ENCODE measurements around the gene ODF2. TPM values are rescaled to one million over a fixed set of nuclear protein-coding genes. Genes with fewer than 3 reads are reported as not detected.

The ODF2 gene
- total and polyA plus RNA-seq, 4 donors, result 13.4 to 34.4 (median 26.3) TPM

DNA sequence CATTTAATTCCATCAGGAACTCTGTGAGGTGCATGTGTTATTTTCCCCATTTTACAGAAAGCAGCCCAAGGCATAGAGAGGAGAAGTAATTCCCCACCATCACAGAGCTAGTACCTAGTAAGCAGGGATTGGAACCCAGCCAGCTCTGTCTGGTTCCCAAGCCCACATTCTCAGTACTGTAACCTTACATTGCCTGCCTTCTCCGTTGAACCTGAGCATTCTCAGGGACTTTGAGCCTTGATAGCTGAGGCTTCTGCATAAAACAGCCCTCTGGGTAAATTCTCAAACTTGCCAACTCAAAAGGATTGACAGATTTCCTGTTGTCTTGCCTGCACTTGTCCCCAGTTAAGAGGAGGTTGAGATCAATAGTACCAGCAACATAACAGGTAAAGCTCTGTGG is 39.5 kb downstream of the ODF2 start:
- 24 to 69% methylated on average over 1 of the region's 1 CpG for WGBS, 2 donors
- no peaks in the 10 kb centered on the region for H3K9me3 ChIP-seq (ENCODE audit: control insufficient read depth in 4 of 4, insufficient read depth in 3 of 4, low read length in 3 of 4)
- no peaks in the 10 kb centered on the region for H3K27me3 ChIP-seq (ENCODE audit: control insufficient read depth in 3 of 3, insufficient read depth in 3 of 3, low read length in 2 of 3)
- no peak overlapping the region for H3K27ac ChIP-seq (ENCODE audit: low read depth in 1 of 2, low read length in 1 of 2)
- H3K9ac ChIP-seq (ENCODE audit: insufficient read depth in 1 of 2, low read length in 2 of 2), result no peak overlapping the region
- TF ChIP-seq, protein P1, sequence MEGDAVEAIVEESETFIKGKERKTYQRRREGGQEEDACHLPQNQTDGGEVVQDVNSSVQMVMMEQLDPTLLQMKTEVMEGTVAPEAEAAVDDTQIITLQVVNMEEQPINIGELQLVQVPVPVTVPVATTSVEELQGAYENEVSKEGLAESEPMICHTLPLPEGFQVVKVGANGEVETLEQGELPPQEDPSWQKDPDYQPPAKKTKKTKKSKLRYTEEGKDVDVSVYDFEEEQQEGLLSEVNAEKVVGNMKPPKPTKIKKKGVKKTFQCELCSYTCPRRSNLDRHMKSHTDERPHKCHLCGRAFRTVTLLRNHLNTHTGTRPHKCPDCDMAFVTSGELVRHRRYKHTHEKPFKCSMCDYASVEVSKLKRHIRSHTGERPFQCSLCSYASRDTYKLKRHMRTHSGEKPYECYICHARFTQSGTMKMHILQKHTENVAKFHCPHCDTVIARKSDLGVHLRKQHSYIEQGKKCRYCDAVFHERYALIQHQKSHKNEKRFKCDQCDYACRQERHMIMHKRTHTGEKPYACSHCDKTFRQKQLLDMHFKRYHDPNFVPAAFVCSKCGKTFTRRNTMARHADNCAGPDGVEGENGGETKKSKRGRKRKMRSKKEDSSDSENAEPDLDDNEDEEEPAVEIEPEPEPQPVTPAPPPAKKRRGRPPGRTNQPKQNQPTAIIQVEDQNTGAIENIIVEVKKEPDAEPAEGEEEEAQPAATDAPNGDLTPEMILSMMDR (IDR thresholded peaks at IDR 0.05; ENCODE audit: control extremely low read depth, extremely low read depth), result no peak
- H3K36me3 ChIP-seq (ENCODE audit: control insufficient read depth in 4 of 4, insufficient read depth in 4 of 4, low read length in 4 of 4), result peaks cover 14 to 50% (median 46%) of the 10 kb centered on the region in 4 donors
- no peak for ATAC-seq (ENCODE audit: insufficient read depth, low FRiP score)
- peaks cover 0 to 10% (median 2%) of the 10 kb centered on the region in 5 donors for H3K4me1 ChIP-seq (ENCODE audit: control insufficient read depth in 5 of 5, insufficient read depth in 5 of 5, low read length in 5 of 5)
- no peak overlapping the region for H3K4me3 ChIP-seq
- no peak for DNase-seq

DNA sequence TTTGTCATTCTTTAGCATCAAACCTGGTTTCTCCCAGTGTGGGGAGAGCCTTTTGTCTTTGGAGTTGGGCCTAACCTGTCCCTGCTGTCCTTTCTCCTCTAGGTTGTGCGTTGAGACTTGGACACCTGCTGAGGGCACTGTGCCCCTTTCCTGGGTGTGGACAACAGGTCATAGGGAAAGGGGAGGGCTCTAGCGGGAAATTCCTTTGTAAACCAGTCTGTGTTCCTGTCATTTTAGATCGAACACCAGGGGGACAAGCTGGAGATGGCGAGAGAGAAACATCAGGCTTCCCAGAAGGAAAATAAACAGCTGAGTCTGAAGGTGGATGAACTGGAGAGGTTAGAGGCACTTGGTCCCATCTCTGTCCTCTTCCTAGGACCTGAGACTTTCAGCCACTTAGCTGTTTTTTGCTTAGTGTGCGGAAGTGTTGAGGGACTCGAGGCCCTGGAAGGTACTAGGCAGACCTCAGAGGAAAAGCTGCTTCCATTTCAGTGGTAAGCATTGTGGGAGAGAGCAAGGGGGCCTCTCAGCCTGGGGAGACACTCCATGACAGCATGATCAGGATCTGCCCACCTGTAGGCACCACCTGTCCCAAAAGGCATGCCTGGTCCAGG is 40.1 kb downstream of the ODF2 start:
- TF ChIP-seq, protein P1 (IDR thresholded peaks at IDR 0.05; ENCODE audit: control extremely low read depth, extremely low read depth), result no peak
- H3K27me3 ChIP-seq (ENCODE audit: control insufficient read depth in 3 of 3, insufficient read depth in 3 of 3, low read length in 2 of 3), result no peaks in the 10 kb centered on the region
- H3K9ac ChIP-seq (ENCODE audit: insufficient read depth in 1 of 2, low read length in 2 of 2), result no peak overlapping the region
- H3K9me3 ChIP-seq (ENCODE audit: control insufficient read depth in 4 of 4, insufficient read depth in 3 of 4, low read length in 3 of 4), result no peaks in the 10 kb centered on the region
- no peak overlapping the region for H3K4me3 ChIP-seq
- WGBS, 2 donors, result 77 to 82% methylated on average over 6 of the region's 6 CpGs
- no peak for DNase-seq
- H3K36me3 ChIP-seq (ENCODE audit: control insufficient read depth in 4 of 4, insufficient read depth in 4 of 4, low read length in 4 of 4), result peaks cover 14 to 51% (median 46%) of the 10 kb centered on the region in 4 donors
- no peak for ATAC-seq (ENCODE audit: insufficient read depth, low FRiP score)
- peaks cover 0 to 10% (median 2%) of the 10 kb centered on the region in 5 donors for H3K4me1 ChIP-seq (ENCODE audit: control insufficient read depth in 5 of 5, insufficient read depth in 5 of 5, low read length in 5 of 5)
- no peak overlapping the region for H3K27ac ChIP-seq (ENCODE audit: low read depth in 1 of 2, low read length in 1 of 2)

DNA sequence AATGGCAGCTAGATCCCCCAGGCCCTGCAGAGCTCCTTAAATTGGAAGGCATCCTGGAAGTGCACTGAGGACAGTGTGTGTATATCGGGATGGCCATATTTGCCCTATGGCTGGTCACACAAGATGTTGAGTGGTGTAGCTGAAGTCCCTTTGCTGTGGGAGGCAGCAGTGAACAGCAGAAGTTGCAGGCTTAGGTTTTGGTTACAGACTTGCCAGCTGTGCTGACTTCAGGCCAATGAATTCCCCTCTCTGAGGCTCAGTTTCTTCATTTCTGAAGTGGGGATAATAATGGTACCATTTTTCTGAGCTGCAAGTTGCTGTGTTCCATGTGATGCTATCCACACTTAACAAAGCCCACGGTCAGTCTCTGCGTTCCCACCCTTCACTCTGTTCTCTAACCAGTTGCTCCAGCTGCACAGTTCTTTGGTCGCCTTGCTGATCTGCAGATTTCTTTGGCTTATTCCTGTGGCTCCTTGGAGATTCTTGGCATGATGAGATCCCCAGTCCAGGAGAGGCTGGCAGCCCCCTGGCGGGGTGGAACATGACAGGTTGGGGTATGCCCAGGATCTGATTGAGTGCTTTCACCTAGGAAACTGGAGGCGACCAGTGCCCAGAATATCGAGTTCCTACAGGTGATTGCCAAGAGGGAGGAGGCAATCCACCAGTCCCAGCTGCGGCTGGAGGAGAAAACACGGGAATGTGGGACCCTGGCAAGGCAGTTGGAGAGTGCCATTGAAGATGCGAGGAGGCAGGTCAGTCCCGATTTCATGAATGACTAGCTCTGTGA is 42.2 kb downstream of the ODF2 start:
- Histone ChIP-seq H3K36me3 (ENCODE audit: control insufficient read depth in 4 of 4, insufficient read depth in 4 of 4, low read length in 4 of 4) (peaks cover 10 to 48% (median 42%) of the 10 kb centered on the region in 4 donors), H3K4me1 (ENCODE audit: control insufficient read depth in 5 of 5, insufficient read depth in 5 of 5, low read length in 5 of 5) (peaks cover 0 to 10% (median 2%) of the 10 kb centered on the region in 5 donors), H3K9ac (ENCODE audit: insufficient read depth in 1 of 2, low read length in 2 of 2) (no peak overlapping the region), H3K4me3 (no peak overlapping the region), H3K27ac (ENCODE audit: low read depth in 1 of 2, low read length in 1 of 2) (no peak overlapping the region), H3K27me3 (ENCODE audit: control insufficient read depth in 3 of 3, insufficient read depth in 3 of 3, low read length in 2 of 3) (no peaks in the 10 kb centered on the region), H3K9me3 (ENCODE audit: control insufficient read depth in 4 of 4, insufficient read depth in 3 of 4, low read length in 3 of 4) (no peaks in the 10 kb centered on the region)
- ATAC-seq (ENCODE audit: insufficient read depth, low FRiP score), result no peak
- TF ChIP-seq, protein P1 (IDR thresholded peaks at IDR 0.05; ENCODE audit: control extremely low read depth, extremely low read depth), result no peak
- WGBS, 2 donors, result 96% methylated on average over 11 of the region's 11 CpGs
- DNase-seq, result no peak
